GM18517 (cell line): ENCODE data around the gene DDX52.
"Not testable (repeated sequence)": the region's sequence is repeated elsewhere in the genome, so short reads cannot be mapped to it uniquely, and the experiment has no call there.

Source experiments
- ATAC-seq: cut with Tn5 transposase; IDR thresholded peaks from one replicate; pipeline ENCODE4 v1.9.1; 2021; ENCODE audit warnings: mild to moderate bottlenecking, moderate library complexity; ENCODE audit not compliant: unreplicated experiment

The DDX52 gene, protein sequence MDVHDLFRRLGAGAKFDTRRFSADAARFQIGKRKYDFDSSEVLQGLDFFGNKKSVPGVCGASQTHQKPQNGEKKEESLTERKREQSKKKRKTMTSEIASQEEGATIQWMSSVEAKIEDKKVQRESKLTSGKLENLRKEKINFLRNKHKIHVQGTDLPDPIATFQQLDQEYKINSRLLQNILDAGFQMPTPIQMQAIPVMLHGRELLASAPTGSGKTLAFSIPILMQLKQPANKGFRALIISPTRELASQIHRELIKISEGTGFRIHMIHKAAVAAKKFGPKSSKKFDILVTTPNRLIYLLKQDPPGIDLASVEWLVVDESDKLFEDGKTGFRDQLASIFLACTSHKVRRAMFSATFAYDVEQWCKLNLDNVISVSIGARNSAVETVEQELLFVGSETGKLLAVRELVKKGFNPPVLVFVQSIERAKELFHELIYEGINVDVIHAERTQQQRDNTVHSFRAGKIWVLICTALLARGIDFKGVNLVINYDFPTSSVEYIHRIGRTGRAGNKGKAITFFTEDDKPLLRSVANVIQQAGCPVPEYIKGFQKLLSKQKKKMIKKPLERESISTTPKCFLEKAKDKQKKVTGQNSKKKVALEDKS

DNA sequence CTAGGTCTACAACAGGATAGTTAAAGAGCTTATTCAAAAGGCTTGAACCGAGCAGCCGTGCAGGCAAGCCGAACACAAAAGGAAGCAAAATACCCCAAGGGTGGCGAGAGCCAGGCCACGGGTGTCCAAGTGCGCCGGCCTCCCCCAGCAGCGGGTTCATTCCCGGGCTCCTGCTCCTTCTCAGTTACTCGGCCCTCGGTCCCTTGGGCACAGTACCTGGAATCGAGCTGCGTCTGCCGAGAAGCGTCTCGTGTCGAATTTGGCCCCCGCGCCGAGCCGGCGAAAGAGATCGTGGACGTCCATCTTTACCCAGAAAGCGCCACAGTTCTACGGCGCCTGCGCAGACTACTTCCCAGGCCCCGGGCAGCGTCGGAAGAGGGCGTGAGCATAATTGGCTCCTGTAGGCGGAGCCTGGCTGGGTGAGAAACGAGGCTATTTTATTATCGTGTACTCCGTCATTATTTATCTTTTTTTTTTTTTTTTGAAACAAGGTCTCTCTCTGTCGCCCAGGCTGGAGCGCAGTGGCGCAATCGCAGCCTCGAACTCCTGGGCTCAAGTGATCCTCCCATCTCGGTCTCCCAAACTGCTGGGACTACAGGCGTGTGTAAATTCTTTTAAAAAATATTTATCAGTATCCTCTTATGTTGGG lies at the start of gene DDX52:
DDX52 (minus strand) TSS at position 329 of the 649 bp plus-strand sequence; CDS start at position 303, 26 bp downstream.
- peak; percentile 81 for ATAC-seq

DNA sequence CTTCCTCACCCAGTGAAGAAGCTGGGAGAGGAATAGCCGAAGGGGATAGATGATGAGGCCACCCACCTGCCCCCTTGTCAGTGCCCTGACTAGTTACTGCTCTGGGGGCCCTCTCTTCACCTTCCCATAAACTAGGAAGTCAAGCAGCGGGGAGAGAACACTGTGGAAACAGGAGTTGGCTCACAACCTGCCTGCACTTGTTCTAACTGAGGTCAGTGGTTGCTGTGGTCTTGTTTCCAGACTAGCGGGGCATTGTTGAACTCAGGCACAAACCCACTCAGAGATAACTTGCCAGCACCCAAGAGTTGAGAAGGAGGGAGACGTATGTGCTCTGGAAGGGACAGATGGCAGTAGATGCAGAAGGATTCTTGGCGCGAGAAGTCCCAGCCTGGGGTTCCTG lies 48.6 kb upstream of the DDX52 start:
- ATAC-seq, result no peak

DNA sequence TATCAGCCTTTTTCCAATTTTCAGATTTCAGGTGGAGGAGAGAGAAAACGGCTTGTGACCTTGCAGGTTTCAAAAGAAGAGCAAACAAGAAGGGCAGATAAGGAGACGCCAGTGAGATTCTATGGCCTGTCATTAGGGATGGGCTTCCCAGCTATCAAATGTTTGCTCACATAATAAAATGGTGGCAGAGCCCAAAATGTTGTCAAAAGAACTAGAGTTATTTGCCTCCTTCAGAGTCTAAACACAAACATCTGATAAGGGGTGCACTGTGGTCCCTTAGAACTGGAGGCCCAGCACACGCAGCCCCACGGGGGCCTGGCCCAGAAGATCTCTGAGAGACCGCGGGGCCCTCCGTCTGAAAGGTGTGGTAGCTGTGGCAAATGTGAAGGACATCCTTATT lies 46.1 kb upstream of the DDX52 start:
- ATAC-seq, result no peak

DNA sequence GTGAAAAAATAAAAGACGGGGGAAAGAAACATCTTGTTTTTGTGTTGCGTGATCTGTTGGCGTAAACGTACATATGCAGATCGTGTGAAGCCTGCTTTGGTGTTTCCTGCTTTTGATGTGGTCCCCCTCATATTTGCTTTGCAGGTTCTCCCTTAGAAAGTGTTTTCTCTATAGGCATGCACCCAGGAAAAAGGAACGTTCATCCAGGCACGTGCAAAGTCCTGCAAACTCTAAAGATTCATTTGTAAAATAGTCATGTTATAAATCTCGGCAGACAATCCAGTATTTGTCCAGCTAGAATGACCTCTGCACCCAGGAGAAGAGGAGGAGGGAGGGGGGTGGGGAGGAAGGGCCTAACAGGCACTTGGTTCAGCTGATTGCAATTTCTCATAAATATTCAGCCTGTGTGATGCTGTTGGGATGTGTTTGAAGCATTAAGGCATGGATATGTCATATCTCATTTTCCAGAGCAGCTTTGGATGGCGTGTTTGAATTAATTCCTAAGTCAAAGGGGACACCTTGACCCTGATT lies 40.3 kb upstream of the DDX52 start:
- ATAC-seq, result no peak

DNA sequence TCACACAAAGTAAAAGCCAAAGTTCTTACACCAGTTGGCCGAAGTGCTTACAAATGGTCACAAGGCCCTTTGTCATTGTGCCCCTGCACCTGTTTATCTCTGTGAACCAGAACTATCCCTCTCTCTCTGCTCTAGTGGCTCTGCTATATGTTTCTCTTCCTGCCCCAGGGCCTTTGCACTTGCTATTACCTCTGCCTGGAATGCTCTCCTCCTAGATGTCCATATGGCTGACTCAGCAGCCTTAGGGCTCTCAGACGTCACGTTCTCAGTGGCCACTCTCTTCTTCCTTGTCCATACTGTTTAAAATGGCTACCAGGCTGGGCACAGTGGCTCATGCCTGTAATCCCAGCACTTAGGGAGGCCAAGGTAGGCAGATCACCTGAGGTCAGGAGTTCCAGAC lies 38.8 kb upstream of the DDX52 start:
- no peak for ATAC-seq

DNA sequence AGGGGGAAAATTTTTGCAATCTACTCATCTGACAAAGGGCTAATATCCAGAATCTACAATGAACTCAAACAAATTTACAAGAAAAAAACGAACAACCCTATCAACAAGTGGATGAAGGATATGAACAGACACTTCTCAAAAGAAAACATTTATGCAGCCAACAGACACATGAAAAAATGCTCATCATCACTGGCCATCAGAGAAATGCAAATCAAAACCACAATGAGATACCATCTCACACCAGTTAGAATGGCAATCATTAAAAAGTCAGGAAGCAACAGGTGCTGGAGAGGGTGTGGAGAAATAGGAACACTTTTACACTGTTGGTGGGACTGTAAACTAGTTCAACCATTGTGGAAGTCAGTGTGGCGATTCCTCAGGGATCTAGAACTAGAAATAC lies 36.7 kb upstream of the DDX52 start:
- not testable (repeated sequence) for ATAC-seq

DNA sequence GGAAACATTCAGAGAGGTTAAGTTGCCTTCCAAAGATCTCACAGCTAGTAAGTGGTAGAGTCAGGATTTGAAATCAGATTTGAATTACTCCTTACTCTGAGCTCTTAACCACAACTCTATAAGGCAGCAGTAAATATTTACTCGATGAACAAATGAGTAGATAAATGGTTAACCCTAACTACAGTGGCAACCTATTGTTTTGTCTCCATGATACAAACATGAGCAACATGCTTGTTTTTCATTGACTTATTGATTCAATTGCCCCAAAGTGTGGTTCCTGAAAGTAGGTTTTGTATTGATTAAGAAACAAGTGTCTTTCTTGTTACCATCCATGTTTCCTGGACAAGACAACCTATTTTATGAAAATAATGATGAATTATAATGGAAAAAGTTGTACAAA lies 34.8 kb upstream of the DDX52 start:
- ATAC-seq, result no peak

DNA sequence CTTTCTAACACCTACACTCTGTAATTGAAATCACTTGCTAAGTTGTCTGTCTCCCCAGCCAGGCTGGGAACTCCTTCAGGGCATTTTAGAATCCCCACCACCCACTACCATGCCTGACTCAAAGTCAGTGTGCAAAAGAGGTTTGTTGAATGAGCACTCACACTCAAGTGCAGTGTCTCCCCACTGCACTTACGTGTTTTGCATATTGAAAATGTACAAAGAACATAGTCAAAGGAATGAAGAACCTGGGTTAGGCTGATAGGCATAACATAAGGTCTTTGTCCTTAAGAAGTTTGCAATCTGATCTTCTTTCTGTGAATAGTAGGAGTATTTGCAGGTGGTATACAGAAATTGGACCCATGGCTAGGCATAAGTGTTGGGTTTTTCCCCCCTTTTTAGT lies 33.8 kb upstream of the DDX52 start:
- no peak for ATAC-seq

DNA sequence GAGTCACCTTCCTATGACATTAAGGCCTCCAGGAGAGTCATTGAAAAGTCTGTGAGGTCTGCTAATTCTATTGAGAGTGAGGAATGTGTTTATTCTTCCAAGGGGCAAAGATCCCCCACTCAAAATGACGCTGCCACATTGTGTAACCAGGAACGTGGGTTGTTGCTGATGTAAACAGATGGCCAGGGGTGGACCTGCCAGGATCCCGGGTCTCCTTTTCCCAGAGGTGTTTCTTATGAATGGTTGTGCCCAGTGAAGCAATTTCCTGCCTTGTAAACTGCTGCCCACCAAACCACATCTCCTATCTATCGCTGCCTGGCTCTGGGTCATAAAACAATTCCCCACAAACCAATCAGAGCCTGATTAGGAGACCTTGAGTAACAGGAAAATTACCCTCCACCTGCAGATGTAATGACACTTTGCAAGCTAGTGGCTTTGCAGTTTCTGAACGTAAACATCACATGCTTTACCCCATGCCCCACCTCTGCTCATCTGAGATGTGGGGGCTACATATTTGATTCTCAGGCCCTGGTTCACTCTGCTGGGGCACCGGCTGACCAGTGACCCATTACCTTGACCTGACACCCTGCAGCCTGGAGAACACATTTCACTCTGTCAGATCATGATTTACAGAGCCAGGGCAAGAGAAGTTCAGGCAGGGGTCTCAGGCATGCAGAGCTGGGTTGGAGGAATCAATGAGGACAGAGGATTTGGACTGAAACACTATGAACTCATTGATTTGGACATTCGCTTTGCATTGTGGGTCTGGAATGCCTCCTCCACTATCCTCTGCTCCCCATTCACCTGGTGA lies 33.1 kb upstream of the DDX52 start:
- ATAC-seq, result no peak

DNA sequence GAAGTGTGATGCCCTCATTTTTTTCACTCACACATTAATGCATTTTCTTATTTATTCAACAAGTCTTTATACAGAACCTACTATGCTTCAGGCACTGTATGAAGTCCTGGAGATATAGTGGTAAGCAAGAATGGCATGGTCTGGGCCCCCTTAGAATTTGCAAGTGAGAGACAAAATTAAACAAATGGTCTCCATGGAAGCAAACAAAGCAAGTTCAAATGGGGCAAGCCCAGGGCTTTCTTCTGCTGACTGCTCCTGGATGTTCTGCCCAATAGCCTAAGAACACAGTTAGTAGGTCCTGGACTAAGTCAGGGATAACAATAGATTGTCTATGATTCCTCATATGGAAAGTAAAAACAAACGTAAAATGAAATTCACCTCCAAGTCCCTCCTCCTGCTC lies 31.3 kb upstream of the DDX52 start:
- no peak for ATAC-seq

DNA sequence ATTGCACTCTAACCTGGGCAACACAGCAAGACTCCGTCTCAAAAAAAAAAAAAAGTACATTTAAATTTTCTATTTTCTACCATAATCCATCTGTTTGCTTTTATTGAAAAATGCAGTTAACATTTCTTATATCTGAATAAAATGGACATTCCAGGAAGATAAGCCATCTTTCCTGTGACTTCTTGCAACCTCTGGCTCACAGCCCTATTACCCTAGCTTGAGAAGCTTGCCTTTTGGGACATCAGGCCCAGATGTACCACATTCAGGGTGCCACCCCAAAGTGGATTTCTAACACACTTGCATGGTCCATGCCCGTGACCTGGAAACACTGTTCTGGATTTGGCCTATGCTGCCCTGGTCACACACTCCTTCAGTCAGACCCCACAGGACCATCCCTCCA lies 30.1 kb upstream of the DDX52 start:
- ATAC-seq, result no peak

DNA sequence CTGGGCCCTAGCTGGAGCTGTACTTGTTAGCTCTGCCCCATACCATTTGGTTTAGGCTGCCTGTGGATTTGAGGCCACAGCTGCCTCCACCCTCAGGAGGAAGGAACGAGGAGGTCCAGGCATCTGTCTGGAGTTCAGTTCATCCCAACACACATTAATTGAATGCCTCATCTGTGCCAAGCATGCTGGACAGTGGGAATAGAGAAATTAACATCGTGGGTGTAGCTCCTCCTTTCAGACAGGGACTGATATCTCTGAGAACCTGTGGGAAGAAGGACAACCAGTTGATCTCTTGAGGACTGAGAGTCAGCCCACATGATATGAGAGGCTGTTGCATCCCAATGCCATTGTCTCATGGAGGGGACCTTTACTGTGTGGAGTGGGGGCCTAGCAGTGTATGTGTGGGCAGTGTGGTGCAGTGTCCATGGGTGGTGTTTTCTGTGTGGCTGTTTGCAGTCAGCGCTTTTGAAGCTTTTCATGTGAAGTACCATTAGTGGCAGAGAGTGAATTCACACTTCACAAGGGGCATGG lies 29.4 kb upstream of the DDX52 start:
- no peak for ATAC-seq

DNA sequence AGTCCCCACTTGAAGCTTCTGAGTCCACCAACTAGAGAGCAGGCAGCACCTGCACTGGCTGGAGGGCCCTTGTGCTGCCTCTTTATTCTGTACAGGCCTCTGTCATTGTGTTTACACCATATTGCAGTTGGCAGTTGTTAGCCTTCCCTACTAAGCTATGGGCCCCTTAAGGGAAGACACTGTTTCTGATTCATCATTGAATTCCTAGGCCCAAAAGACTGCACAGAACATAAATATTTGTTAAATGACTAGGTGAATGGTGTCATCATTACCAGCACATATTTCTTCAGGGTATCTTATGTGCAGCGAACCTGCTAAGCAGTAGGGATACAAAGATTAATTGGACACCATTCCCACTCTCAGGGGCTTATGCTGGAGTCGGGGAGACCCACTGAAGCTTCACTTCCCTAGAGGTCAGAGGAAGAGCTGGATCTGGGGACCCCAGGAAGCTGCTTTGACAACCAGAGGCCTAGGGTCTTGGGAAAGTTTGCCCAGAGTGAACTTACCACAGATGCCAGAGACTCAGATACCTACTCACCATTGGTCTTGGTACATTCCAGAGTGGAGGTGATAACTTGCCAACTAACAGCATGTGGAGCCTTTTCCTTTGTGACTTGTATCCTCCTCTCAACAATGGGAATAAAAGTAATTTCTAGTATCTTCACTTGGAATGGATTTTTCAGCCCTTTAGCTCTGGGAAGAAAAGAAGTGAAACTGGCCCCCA lies 28.7 kb upstream of the DDX52 start:
- no peak for ATAC-seq

DNA sequence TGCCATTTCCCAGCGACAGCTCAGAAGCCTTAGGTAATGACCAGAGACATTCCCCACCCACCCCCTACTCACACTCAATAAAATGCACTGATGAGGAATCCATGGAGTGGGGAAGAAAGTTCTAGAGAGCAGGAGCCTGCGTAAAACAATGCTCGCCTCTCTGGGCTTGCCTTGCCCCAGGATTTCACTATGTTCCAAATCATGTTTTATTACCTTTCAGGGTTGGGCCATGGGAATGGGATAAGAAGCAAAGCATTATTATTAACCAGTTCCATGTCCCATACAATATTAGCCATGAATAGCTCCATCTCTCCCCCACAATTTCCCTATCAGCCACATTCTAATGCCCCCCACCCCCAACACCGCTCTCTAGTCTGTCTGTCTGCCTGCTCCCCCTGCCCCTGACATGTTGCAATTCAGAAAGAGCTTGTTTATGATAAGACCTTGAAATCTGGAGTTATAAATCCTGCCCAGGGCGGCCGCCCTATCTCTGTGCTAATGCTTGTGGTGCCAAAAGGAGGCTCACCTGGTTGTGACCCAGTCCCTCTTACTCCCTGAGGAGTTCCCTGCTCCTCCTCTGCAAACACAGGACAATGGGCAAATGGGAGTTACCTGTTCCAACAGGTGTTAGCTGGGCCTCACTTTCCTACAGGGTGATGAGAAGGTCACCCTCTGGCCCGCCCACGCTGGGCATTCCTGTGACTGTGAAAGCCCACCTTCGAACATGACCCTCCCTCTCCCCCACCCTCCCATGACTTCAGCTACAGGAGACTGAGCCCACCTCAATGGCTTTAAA lies 28.0 kb upstream of the DDX52 start:
- no peak for ATAC-seq

DNA sequence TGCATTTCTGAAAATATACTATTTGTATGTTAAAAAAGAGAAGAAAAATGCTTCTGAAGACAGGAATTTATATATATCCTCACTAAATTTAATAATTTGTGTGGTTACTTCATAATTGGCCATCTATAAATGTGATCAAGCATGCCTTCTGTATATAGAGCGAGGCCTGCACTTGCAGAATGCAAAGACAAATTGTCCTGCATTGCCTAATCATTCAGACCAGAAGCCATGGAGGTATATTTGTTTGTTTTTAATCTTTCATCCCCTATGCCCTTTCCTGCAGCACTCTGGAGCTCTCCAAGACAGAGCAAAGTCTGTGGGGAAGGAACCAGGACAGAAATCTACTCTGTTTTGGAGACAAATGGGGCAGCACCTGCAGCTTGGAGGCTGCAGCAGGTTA lies 23.8 kb upstream of the DDX52 start:
- no peak for ATAC-seq

DNA sequence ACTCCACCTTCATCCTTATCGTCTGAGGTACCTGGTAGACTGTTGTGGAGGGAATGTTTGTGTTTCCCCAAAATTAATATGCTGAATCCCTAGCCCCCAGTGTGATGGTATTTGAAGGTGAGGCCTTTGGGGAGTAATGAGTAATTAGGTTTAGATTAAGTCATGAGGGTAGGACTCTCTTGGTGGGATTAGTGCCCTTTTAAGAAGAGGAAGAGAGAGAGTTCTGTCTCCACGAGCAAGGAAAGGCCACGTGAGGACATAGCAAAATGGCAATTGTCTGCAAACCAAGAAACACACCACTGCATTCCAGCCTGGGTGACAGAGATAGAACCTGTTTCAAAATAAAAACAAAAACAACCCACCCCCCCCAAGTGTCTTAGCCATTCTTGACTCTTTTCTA lies 21.0 kb upstream of the DDX52 start:
- no peak for ATAC-seq

DNA sequence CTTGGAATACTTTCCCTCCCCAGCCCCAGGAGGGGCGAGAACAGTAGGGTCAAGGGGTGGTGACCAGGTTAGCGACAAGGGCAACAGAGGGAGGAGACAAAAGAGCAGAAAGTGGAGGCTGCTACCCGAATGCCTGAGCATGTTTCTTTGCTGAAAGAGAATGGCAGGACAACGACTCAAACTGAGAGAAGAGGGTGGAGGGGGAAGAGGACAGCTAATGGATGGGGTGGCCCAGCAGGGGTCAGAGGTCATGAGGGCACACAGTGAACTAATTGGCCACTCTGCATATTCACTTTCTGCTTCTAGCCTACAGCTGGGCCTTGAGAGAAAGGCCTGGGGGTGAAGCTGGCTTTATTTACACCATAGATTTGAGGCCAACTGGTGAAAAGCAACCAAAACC lies 19.1 kb upstream of the DDX52 start:
- no peak for ATAC-seq

DNA sequence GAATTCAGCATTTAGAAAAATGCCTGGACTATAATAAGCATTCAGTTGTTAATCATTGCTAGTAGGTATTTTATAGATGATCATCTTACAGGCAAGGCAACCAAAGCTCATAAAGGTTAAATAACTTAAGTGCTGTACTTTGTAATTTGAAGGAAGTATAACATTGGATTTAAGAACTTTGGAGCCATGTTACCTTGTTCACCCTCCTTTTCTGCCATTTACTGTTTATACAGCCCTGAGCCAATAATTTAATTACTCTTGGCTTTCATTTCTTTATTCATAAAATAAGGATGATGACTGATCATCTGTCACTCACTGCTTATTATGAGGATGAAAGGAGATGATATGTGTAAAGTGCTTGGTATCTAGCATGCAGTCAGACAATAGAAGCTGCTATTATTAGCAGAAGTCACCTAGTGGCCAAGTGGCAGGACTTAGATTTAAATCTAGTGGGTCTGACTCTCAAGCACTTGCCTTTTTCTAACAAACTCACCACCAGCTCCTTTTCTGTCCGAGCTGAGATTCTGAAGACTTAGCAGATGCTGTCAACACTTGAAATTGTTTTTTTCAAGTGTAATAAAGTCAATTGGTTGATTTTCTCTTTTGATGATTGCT lies 18.3 kb upstream of the DDX52 start:
- ATAC-seq, result no peak

DNA sequence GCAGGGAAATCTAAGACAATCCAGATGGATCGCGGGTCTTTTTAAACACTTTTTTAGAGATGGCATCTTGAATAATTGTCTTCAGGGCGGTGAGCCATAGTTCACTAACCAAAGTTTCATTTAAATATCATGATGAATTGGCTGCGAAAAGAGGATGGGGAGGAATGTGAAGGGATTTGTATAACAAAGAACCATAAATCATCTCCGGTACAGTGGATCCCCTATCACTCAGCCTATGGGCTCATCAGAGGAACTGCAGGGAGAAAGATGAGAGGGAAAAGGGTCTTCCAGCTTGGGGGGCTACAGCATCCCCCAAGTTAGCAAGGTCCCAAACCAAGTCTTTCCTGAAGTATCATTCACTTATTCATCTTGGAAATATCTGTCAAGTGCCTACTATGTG lies 16.7 kb upstream of the DDX52 start:
- no peak for ATAC-seq
